OCI-LY3 (cell line): ENCODE data around the gene EFS.

ENCODE experiments used
- H2AFZ ChIP-seq: fragments of 200-600, 300-600 bp; shearing (Covaris generic); 2 replicates; pipeline ENCODE4 v1.6.0; 2014; ENCODE audit warnings: antibody characterized with exemption, low read depth, low read length
- H3K27ac ChIP-seq: fragments of 200-600, 300-600 bp; sonication (generic); 2 replicates; pipeline ENCODE4 v1.5.1; 2014; ENCODE audit warnings: mild to moderate bottlenecking, low read length, moderate library complexity, mixed read lengths
- H3K27me3 ChIP-seq: fragments of 200-600, 300-600 bp; sonication (generic); 2 replicates; pipeline ENCODE4 v1.6.1; 2014; ENCODE audit warnings: low read depth, low read length, mixed read lengths
- H3K36me3 ChIP-seq: fragments of 200-600, 300-600 bp; sonication (generic); replicated peaks from 2 replicates; pipeline ENCODE3; 2014; ENCODE audit warnings: low read depth, low read length, mixed read lengths
- H3K4me1 ChIP-seq: fragments of 300-600, 200-600 bp; sonication (generic); 2 replicates; pipeline ENCODE4 v1.6.1; 2014; ENCODE audit warnings: low read length, mixed read lengths
- H3K4me2 ChIP-seq: fragments of 200-600, 300-600 bp; sonication (generic); 2 replicates; pipeline ENCODE4 v1.6.1; 2014; ENCODE audit warnings: low read length, mixed read lengths
- H3K4me3 ChIP-seq: fragments of 300-600, 200-600 bp; sonication (generic); 2 replicates; pipeline ENCODE4 v1.5.1; 2014; ENCODE audit warnings: antibody characterized with exemption, mild to moderate bottlenecking, low read length, moderate library complexity
- H3K79me2 ChIP-seq: fragments of 300-600, 200-600 bp; shearing (Covaris generic); 2 replicates; pipeline ENCODE4 v1.6.1; 2014; ENCODE audit warnings: mild to moderate bottlenecking, low read length, mixed read lengths
- H3K9ac ChIP-seq: fragments of 300-600, 200-600 bp; shearing (Covaris generic); 2 replicates; pipeline ENCODE4 v1.6.0; 2014; ENCODE audit warnings: mild to moderate bottlenecking, low read length, moderate library complexity
- H3K9me3 ChIP-seq: fragments of 200-600, 300-600 bp; shearing (Covaris generic); 2 replicates; pipeline ENCODE4 v1.6.1; 2014; ENCODE audit warnings: low read length, mixed read lengths; ENCODE audit not compliant: insufficient read depth
- H4K20me1 ChIP-seq: fragments of 200-600, 300-600 bp; sonication (generic); 2 replicates; pipeline ENCODE4 v1.6.1; 2016; ENCODE audit warnings: low read length, mixed read lengths; ENCODE audit not compliant: insufficient read depth
- EZH2phosphoT487 ChIP-seq: fragments of 200-600 bp; shearing (Covaris generic); IDR thresholded peaks from 2 replicates; pipeline ENCODE4 v1.6.1; 2018; ENCODE audit warnings: antibody characterized with exemption, mixed run types, low read depth
- TF ChIP-seq, protein P1 (sequence below): fragments of 200-600, 300-600 bp; sonication (generic); IDR thresholded peaks from 2 replicates; pipeline ENCODE4 v1.5.1; 2014; ENCODE audit warnings: antibody characterized with exemption, low read length, low read depth

The EFS gene

DNA sequence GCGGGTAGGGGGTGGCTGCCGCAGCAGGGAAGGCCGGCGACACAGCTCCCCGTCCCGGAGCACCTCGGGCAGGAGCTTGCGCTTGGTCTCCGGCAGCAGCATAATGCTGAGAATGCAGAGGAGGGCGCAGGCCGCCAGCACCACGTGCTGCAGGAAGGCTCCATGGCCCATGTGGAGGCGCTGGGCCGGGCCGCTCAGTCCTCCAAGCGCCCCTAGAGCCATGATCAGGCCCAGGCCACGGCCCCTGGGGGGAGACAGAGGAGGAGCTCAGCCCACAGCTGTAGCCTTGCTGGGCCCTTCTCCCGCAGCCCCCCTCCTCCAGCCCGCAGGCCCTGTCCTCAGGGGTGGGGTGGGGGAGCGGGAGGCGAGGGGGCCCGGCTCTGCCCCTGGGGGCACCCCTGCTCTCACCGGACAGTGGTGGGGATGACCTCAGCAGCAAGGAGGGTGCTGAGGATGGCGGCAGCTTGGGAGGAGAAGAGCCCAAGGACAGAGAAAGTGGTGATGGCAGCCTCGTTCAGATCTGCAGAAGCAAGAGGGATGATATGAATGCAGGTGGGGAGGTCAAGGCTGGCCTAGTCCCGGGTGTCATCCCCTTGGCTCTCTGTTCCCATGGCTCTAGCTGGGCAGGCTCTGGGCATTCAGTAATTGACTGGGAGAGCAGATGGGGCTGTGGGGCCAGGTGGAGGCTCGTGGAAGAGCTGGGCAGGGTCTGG is 18.1 kb downstream of the EFS start:
- no peak overlapping the region for H3K9ac ChIP-seq
- H3K4me1 ChIP-seq = no peaks in the 10 kb centered on the region
- no peaks in the 10 kb centered on the region for H3K9me3 ChIP-seq
- no peaks in the 10 kb centered on the region; the same call in 1 of the 2 replicates for H3K27me3 ChIP-seq
- no peak overlapping the region for H3K4me2 ChIP-seq
- no peak overlapping the region for H3K4me3 ChIP-seq
- no peaks in the 10 kb centered on the region for H4K20me1 ChIP-seq
- no peaks in the 10 kb centered on the region for H3K79me2 ChIP-seq
- TF ChIP-seq, protein P1, sequence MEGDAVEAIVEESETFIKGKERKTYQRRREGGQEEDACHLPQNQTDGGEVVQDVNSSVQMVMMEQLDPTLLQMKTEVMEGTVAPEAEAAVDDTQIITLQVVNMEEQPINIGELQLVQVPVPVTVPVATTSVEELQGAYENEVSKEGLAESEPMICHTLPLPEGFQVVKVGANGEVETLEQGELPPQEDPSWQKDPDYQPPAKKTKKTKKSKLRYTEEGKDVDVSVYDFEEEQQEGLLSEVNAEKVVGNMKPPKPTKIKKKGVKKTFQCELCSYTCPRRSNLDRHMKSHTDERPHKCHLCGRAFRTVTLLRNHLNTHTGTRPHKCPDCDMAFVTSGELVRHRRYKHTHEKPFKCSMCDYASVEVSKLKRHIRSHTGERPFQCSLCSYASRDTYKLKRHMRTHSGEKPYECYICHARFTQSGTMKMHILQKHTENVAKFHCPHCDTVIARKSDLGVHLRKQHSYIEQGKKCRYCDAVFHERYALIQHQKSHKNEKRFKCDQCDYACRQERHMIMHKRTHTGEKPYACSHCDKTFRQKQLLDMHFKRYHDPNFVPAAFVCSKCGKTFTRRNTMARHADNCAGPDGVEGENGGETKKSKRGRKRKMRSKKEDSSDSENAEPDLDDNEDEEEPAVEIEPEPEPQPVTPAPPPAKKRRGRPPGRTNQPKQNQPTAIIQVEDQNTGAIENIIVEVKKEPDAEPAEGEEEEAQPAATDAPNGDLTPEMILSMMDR = no peak
- no peak for TF ChIP-seq EZH2phosphoT487
- H2AFZ ChIP-seq = no peak overlapping the region
- H3K27ac ChIP-seq = no peak overlapping the region
- H3K36me3 ChIP-seq = no peaks in the 10 kb centered on the region

DNA sequence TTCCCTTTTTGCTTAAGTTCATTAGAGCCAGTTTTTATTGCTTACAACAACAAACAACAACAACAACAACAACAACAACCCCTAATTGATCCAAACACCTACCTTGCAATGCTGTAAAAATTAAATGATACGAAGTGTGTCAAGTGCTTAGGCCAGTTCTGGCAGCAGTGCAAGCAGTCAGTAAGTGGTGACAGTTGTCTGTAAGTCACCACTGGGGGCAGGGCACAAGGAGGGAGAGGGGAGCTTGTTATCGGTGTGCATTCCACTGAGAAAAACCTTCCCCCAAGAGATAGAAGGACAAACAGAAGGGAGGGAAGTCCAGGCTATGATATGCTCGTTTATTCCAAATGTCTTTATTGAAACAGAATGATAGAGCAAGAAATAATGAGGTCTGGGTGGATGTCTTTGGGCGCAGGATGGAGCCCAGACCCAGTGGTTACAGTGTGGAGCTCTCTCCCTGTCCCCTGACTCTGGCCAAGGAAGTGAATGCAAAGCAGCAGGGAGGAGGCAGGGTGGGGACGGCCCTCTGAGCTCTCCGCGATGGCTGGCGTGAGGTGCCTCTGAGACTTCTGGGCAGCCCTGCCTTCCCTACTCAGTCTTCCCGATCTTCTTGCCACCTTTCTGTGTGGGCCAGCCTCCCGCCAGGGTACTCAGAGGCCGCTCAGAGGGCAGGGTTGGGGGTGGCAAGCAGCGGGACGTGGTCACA is 18.8 kb downstream of the EFS start:
- Histone ChIP-seq H3K79me2 (no peaks in the 10 kb centered on the region), H3K9me3 (0 out of 2 replicates have a peak, but pooled peaks cover 2% of the 10 kb centered on the region), H4K20me1 (no peaks in the 10 kb centered on the region), H3K9ac (no peak overlapping the region), H2AFZ (no peak overlapping the region), H3K27me3 (no peaks in the 10 kb centered on the region; the same call in 1 of the 2 replicates), H3K4me3 (no peak overlapping the region), H3K4me2 (no peak overlapping the region), H3K4me1 (no peaks in the 10 kb centered on the region), H3K27ac (no peak overlapping the region), H3K36me3 (no peaks in the 10 kb centered on the region)
- no peak for TF ChIP-seq EZH2phosphoT487
- TF ChIP-seq, protein P1 = no peak

DNA sequence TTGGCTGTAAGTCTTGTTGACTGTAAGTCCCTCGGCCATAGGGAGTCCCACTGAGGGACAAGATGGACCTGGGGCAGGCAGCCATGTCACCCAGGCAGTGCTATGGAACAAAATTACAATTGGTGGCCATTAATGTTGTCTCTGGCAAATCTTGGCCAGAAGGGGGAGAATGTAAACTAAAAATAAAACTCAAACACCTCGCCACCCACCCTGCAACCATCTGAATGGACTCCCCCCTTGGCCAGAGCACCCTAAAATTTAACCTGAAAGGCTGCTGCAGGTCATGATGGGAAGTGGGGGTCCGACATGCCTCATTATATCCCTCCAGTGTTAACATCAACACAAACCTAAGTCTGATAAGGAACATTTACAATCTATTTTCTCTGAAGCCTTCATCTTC is 20.5 kb downstream of the EFS start:
- Histone ChIP-seq H2AFZ (peak overlapping the region; percentile 12; the same call in 1 of the 2 replicates), H3K4me2 (no peak overlapping the region), H4K20me1 (no peaks in the 10 kb centered on the region), H3K36me3 (no peaks in the 10 kb centered on the region), H3K4me3 (no peak overlapping the region), H3K79me2 (no peaks in the 10 kb centered on the region), H3K9ac (no peak overlapping the region), H3K9me3 (peaks cover 14% of the 10 kb centered on the region; the same call in 1 of the 2 replicates), H3K27ac (no peak overlapping the region), H3K4me1 (no peaks in the 10 kb centered on the region), H3K27me3 (no peaks in the 10 kb centered on the region; the same call in 1 of the 2 replicates)
- no peak for TF ChIP-seq EZH2phosphoT487
- TF ChIP-seq, protein P1 = no peak

DNA sequence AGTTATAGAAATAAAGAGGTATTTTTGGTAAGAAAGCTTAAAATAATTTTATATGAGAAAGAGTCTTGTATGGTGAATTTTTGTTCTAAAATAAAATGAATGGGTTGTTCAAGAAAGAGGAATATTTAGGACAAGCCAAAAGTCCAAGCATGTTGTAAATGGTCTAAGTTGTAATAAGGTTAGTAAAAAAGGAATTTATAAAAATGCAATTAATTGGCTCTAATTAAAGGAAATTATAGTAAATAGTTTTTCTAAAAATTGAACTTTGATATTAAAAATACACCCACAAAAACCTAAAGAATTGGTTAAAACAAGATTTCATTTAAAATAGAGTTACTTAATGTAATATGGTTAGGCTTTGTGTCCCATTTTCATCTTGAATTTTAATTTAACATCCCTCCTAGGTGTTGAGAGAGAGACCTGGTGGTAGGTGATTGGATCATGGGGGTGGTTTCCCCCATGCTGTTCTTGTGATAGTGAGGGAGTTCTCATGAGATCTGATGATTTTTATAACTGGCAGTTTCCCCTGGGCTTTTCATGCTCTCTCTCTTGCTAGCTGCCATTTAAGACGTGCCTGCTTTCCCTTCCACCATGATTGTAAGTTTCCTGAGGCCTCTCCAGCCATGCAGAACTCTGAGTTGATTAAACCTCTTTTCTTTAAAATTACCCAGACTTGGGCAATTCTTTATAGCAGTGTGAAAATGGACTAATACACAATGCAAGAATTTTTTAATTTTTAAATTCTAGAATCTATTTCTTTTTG is 25.3 kb downstream of the EFS start:
- no peaks in the 10 kb centered on the region for H3K79me2 ChIP-seq
- no peaks in the 10 kb centered on the region for H3K36me3 ChIP-seq
- no peak overlapping the region for H3K4me3 ChIP-seq
- H4K20me1 ChIP-seq = no peaks in the 10 kb centered on the region
- H3K4me2 ChIP-seq = no peak overlapping the region
- no peak overlapping the region for H3K27ac ChIP-seq
- no peaks in the 10 kb centered on the region; the same call in 1 of the 2 replicates for H3K27me3 ChIP-seq
- no peak overlapping the region for H3K9ac ChIP-seq
- TF ChIP-seq EZH2phosphoT487 = no peak
- TF ChIP-seq, protein P1 = no peak
- peaks cover 19% of the 10 kb centered on the region for H3K9me3 ChIP-seq
- H3K4me1 ChIP-seq = no peaks in the 10 kb centered on the region
- no peak overlapping the region for H2AFZ ChIP-seq
